ENCODE results near the gene USP27X.
A peak's percentile ranks its signal among the peaks of the same experiment; 100 is the strongest.

Gene USP27X

DNA sequence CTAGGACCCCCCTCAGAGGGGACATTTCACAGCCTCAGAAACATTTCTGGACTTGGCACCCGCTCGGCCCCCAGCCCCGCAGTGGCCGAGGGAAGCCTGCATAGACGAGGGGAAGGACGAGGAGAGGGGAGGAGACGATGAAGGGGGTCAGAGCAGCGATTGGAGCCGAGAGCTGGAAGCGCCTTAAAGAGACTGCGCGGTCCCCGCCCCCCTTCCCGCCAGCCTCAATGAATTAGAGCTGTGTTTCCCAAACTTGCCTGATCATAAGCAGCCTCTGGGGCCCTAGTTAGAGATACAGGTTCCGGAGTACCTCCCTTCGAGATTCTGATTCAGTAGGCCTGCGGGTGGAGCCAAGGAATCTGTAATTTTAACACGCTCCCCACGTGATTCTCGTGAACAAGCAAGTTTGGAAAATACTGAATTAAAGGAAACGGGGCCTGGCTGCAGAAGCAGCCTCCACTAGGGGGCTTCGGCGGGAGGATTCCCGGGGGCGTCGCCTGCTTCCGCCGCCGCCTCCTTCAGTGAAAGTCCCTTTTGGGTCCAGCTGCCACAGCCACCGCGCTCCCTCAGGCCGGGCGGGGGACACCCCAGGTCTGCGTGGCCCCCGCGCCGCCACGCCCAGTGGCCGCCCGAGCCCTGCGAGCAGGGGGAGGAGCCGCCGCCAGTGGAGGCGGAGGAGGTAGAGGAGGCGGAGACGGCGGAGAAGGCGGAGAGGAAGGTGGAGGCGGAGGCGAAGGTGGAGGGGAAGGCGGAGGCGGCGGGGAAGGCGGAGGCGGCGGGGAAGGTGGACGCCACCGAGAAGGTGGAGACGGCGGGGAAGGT is at the start of gene USP27X:
USP27X (plus strand) TSS at position 651 of the 822 bp plus-strand sequence. CDS start 824 bp downstream, outside the sequence.
- ATAC-seq (peak; percentile 87), DNase-seq (peak; percentile 66)

DNA sequence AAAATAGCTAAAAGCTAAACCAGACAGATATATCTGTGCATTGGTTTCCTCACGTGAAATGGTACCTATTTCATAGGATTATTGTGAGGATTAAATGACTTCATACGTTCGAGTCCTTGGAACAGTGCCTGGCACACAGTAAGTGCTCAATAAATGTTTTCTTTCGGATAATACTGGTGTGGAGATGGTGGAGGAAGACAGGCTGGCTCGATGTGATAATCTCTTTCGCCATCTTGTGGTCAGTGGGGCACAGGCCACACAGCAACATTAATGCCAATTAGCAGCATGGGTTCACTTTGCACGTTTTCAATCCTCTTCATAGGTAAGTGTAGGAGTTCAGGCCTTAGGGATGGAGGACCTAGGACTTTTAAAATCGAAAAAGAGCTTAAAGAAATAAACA is 40.9 kb upstream of the USP27X start:
- DNase-seq, result no peak
- ATAC-seq, result no peak

DNA sequence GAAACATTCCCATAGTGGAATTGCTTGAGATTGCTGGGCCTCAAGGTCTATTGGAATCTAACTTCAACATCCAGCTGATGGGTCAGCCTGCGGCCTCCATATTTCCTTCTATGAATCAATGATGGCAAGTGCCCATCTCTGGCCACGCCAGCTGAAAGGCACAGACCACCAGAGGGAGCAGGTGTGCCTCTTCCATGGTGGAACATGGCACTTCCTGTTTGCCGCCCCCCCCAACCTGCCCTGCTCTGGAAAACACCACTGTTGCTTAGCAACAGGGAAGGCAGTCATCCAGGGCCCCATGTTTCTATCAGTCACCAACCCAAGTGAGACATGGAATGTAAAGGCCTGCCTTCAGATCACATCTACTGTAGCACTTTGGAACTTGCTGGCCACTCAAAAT is 38.6 kb upstream of the USP27X start:
- ATAC-seq, result peak; percentile 55
- peak; percentile 62 for DNase-seq

DNA sequence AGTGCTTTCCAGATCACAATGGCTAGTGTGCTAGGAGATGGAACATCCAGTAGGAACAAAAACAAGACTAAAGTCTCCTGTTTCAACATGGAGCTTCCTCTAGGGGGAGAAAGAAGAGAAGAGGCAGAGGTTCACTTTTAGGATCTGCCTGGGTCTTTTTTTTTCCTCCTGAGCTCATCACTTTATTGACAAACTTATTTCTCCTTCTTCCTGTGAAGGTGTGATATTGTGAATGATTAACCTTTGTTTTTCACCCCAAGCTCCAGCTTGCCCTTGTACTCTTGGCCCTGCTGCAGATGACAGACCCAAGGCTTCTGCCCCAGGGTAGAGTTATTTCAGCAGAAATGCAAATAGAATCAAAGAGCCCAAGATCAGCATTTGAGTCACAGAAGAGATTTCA is 36.7 kb upstream of the USP27X start:
- ATAC-seq, result no peak
- DNase-seq, result no peak

DNA sequence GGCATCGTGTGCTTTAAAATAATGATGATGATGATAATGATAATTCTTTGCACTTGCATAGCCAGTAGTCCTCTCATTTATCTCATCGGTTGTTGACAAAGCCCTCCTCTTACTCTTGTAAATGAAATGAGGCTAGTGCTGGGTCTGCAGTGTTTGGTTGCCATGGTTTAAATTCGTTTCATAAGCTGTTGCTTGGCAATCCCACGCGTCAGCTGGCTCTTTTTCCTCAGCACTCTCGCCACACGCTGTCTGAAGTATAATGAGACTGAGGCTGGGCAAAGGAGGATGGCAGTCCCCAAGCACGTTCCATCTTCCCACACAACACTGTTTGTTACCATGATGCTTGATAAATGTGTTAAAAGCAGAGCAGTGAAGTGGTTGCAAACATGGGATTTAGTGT is 34.7 kb upstream of the USP27X start:
- DNase-seq, result no peak

DNA sequence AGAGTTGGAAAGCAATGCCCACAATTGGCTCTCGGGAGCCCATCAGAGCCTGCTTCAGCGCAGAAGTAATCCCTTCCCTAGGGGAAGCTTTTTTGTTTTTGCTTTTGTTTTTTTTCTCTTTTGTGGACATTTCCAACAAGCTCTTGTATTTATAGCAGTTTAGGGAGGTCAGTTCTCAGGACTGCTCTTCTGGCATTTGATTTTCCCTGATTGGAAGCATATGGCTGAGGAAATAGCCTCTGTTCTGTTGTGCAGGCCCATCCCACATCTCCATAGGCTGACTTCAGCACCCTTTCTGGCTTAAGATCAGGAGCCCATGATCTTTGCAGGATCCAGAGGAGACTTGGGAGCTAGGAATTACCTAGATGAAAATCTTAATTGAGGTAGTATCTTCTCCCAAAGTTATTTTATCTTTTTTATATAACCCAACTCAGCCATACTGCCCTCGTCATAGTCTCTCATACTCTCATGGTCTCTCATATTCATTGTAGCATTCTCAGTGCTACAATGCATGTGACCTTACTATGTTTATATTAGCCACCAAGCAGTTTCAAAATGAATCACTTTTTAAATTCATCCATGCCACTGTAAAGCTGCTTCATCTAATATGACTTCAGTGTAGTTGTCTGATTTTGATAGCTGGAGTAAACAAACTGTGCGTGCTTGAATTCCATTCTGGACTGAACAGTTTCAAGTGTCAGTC is 33.4 kb upstream of the USP27X start:
- no peak for DNase-seq
- ATAC-seq, result no peak

More for the DNA sequence above, 34.7 kb upstream of the USP27X start:
- ATAC-seq, result no peak

DNA sequence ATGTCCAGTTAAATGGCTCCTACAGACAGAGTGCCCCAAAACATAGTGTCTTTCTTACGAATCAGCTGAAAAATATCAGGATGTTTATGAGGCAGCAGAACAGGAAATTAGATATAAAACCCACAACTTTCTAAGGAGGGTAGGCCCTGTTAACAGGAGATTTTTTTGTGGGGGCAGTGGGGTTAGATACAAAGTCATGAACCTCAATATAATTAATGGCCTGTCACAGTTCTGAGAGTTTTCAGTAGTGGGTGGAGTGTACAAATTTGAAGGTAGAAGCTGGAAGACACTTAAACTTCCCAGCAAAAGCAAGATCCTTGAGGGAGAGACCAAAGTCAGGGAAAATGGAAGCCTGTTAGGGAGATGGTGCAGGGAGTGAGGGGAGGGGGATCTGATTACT is 32.8 kb upstream of the USP27X start:
- ATAC-seq (no peak), DNase-seq (no peak)

DNA sequence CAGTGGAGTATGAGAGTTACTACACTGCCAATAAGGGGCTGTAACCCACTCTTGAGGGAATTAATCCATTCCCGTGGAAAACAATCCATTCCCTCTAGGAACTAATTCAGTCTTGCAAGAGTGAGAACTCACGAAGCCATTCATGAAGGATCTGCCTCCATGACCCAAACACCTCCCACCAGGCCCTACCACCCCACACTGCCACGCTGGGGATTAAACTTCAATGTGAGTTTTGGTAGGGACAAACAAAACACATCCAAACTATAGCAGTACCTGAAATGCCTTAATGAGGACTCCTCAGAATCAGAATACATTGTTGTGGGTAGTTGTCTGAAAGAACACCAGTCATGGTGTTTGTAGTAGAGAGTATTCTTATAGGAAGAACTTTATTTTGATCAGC is 31.0 kb upstream of the USP27X start:
- DNase-seq (no peak), ATAC-seq (no peak)

DNA sequence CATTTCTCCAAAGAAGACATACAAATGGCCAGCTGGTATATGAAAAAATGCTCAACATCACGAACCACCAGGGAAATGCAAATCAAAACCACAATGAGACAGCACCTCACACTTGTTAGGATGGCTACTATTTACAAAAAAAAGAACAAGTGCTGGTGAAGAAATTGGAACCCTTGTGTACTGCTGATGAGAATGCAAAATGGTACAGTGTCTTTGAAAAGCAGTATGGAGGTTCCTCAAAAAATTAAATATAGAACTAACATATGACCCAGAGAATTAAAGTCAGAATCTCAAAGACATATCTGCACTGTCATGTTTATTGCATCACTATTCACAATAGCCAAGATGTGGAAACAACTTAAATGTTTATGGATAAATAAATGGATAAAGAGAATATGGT is 29.3 kb upstream of the USP27X start:
- DNase-seq (no peak), ATAC-seq (no peak)

DNA sequence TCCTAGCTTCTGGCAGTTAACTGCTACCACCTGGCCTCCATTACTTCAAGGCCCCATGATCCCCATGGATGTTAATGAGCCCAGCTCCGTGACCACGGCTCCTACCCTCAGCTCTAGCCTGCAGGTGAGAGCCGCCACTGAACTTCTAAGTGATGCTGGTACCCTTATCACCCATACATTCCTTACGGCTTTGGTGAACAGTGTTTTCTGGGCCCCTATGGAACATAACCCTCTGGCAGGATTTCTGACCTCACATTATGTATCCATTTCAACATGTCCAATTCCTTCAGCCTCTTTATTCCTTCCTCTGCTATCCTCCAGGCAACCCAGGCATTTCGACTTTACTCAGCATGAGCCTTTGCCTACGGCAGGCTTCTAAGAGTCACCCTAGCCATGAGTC is 25.6 kb upstream of the USP27X start:
- no peak for DNase-seq
- ATAC-seq, result no peak

DNA sequence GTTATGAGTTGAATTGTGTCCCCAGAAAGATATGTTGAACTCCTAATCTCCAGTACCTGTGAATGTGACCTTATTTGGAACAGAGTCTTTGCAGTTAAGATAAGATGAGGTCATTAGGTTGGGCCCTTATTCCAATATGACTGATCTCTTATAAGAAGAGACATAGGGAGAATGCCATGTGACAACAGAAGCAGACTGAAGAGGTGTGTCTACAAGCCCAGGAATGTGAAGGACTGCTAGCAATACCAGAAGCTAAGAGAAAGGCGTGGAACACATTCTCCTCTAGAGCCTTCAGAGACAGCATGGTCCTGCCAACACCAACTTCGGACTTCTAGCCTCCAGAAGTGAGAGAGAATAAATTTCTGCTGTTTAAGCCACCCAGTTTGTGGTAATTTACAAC is 22.5 kb upstream of the USP27X start:
- ATAC-seq (no peak), DNase-seq (no peak)

DNA sequence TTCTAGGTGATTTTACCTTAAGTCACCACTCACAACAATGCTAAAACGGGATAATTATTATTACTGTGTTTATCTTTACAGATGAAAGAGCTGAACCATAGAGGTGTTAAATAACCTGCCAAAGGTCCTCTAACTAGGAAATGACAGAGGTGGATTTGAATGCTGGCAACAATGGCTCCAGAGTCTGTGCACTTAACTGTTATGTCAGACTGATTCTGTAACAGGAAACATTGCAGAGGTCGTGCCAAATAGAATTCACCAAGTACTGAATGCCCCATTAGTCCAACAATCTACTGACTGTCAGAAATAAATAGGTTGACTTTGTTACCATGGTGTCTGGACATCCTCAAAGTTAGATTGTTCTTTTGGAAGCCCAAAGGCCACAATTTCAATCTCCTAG is 20.9 kb upstream of the USP27X start:
- DNase-seq (no peak), ATAC-seq (no peak)

DNA sequence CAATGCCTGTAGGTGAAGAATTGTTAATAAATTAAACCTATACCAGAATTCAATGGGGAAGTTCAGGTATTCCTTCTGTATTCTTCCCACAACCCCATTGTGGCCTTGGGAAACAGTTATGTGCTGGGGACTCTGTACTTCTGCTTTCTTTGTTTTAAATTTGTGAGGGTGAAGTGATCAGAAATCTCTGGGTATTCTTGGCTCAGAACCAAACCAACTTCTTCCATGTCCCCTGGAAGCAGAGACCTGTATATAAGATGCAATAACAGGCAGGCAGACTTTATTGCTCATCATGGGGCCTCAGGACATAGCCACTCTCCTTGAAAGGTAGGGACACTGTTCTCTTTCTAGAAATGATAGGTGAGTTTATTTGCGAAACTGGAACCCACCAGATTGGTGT is 19.8 kb upstream of the USP27X start:
- no peak for ATAC-seq

DNA sequence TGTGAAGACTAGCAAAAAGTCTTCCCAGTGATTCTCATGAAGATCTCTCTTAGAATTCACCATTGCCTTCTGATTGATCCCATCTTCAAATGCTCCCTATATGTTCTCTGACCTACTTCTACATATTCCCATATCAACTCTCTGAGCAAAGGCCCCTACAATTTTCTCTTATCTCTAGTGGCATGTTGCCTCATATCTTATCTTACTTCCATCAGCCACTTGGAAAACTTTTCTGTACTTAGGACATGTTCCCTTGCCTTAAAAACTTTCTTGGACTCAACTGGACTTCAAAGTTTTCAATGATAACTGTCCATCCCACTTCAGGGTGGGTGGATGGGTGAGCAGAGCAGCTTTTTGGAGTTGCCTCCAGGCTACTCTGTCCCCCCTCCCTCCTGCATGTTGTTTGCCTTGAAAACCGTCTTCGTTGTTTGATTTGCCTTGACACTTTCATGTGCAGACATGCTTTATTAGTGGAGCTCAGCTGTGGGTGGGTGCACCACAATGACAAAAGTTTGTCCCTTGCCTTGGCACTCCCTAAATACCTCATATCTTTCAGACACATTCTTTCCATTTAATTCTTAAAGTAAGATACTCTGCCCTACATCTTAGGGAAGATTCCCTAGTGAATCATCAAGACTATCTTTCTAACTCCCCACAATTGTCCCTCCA is 18.3 kb upstream of the USP27X start:
- DNase-seq (no peak), ATAC-seq (no peak)

More for the DNA sequence above, 19.8 kb upstream of the USP27X start:
- no peak for DNase-seq

DNA sequence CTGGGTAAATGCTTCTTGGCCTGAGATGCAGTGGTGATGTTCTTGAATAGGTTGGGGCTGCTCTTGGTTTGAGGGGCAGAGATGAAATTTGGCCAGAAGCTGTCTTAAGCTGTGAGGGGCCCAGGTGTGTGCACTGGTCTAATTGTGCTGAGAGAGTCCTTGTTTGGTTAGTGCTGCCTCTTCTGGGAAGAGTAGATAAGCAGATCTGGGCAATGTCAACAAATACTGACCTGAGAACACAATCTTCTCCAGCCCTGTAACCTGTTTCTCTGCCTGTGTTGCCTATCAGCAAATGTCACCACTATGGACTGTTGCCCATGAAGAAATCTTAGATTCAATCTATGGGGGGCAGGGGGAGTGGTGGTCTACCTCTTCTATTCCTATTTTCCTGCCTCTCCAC is 17.2 kb upstream of the USP27X start:
- no peak for DNase-seq
- no peak for ATAC-seq

DNA sequence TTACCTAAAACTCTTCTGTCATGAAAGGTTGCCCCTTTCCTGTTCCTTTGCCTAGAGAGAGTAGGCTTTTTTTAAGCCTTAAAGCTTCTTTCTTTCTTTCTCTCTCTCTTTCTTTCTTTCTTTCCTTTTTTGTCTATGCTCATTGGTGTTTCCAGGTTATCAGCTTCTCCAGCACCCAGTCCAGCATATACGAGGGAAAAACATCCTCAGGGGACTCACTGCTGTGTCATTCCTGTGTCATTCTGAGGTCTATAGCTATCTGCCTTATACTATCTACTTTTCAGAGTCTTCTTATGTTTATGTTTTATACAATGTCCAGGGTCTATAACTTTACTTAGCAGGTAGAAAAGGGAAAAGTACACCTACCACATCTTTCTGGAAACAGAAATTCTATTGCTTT is 10.5 kb upstream of the USP27X start:
- ATAC-seq (no peak), DNase-seq (no peak)

DNA sequence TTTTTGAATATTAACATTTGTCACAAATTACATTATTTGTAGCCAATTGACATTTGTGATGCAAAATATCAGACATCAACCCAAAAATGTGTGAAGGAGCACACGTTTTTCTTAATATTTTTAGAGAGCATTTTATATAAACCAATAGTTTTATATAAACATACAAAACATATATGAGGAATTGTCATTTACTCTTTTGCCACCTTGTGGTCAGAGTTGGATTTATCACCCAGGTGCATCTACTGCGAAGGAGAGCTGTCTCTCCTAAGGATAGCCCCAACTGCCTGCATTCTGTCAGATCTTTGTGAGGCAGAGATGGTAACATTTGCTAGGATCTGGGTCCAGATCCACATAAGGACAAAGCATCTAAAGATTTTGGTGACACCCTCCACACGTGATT is 2.5 kb upstream of the USP27X start:
- no peak for ATAC-seq
- peak; percentile 6 for DNase-seq

DNA sequence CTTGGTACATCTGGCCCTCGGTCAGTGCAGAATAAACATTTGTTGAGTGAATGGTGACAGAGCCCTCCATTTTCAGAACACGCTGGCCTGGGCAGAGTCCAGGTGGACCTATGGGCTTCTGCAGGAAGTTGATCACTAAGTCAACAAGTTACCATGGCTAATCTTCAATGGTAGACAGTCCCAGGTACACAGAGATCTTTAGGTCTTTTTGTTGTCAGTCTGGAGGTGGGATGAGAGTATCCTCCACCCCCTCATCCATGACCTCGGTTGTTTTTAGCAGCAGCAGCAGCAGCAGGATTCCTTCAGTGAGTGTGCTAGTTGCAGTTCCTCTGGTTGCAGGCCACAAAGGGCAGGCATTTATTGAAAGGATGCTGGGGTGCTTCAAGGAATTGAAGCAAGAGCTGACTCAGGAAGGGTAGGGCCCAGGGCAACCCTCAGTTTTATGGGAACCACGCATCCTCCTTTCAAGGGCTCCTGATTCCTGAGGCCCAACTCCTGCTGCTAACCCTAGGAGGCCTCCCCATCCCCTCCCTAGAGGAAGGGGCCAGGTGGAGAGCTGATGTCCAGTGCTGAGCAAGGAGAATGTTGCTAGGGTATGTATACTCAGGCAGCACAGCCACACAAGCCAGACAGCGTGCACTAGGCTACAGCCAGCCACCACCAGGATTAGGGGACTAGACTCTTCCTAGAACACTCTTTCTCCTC is 1.7 kb upstream of the USP27X start:
- ATAC-seq, result no peak
- no peak for DNase-seq

DNA sequence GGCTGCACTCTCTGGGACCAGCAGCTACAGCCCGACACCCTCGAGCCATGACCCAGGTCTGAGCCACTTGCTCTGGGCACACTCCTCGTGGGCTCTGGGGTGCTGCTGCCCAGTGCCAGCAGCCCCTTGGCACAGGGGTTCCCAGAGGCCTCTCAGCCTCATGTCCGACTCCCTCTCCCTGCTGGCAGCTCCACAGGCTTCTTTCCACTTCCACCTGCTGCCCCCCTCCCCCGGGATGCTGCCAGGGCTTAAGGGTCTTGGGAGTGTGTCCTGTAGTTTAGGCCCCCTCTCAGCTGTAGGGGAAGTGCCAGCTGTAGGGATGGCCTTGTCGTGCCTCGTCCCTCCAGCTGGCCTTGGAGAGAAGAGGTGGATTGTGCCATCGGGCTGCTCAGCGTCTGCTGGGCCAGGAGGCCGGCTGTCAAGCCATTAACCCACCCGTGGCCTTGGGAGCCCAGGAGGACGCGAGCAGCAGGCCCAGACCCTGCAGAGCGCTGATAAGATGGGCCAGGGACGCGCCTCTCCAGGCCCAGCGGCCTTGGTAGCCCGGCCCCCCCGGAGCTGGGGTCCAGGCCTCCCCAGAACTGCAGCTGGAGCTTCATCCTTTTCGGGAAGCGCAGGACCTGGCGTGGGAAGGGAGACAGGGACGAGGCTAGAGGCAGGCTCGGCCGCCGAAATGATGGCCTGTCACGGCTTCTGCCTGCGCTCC is 1.0 kb upstream of the USP27X start:
- DNase-seq (no peak), ATAC-seq (no peak)

DNA sequence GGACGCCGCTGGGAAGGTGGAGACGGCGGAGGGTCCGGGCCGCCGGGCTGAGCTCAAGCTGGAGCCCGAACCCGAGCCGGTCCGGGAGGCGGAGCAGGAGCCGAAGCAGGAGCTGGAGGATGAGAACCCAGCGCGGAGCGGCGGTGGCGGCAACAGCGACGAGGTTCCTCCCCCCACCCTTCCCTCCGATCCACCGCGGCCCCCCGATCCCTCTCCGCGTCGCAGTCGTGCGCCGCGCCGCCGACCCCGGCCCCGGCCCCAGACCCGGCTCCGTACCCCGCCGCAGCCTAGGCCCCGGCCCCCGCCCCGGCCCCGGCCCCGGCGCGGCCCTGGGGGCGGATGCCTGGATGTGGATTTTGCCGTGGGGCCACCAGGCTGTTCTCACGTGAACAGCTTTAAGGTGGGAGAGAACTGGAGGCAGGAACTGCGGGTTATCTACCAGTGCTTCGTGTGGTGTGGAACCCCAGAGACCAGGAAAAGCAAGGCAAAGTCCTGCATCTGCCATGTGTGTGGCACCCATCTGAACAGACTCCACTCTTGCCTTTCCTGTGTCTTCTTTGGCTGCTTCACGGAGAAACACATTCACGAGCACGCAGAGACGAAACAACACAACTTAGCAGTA is 483 bp downstream of the USP27X start:
- ATAC-seq (peak; percentile 28), DNase-seq (no peak)

DNA sequence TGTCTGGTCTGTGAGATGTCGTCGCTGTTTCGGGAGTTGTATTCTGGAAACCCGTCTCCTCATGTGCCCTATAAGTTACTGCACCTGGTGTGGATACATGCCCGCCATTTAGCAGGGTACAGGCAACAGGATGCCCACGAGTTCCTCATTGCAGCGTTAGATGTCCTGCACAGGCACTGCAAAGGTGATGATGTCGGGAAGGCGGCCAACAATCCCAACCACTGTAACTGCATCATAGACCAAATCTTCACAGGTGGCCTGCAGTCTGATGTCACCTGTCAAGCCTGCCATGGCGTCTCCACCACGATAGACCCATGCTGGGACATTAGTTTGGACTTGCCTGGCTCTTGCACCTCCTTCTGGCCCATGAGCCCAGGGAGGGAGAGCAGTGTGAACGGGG is 1.4 kb downstream of the USP27X start:
- ATAC-seq (no peak), DNase-seq (no peak)

Measured in stimulated activated naive CD8-positive, alpha-beta T cell treated with anti-CD3 and anti-CD28 coated beads, Interleukin-15, Interleukin-2, amounts not matched to agents 100 U/mL and 50 U/mL, for 24 hours (primary cell).